ENCODE results near the gene CTAGE1. TPM values are rescaled to one million over a fixed set of nuclear protein-coding genes. Genes with fewer than 3 reads are reported as not detected.

The CTAGE1 gene
- polyA plus RNA-seq, 10 donors, result not detected

GRCh38 chr18:22391407-22392345 is 26.0 kb downstream of the CTAGE1 start:
- peak in 2 of 3 donors; percentile 10 to 69 for DNase-seq

- DNase-seq, result no peak
Measured at GRCh38 chr18:22387787-22388186, 29.9 kb downstream of the CTAGE1 start.

- DNase-seq, result no peak
Measured at GRCh38 chr18:22387364-22387763, 30.4 kb downstream of the CTAGE1 start.

GRCh38 chr18:22385718-22386117 is 32.0 kb downstream of the CTAGE1 start:
- DNase-seq, result peak in 2 of 3 donors; percentile 11 to 86

- DNase-seq, result no peak
Measured at GRCh38 chr18:22378672-22379282, 38.9 kb downstream of the CTAGE1 start.

GRCh38 chr18:22377769-22378168 is 39.9 kb downstream of the CTAGE1 start:
- DNase-seq, result no peak

GRCh38 chr18:22370414-22370813 is 47.3 kb downstream of the CTAGE1 start:
- DNase-seq, result no peak

GRCh38 chr18:22368021-22368420 is 49.7 kb downstream of the CTAGE1 start:
- no peak for DNase-seq

GRCh38 chr18:22367303-22367702 is 50.4 kb downstream of the CTAGE1 start:
- no peak for DNase-seq

- DNase-seq, result no peak
Measured at GRCh38 chr18:22363867-22364463, 53.8 kb downstream of the CTAGE1 start.

Other genes starting within 250 kb of the CTAGE1 start
- 1 to 10 TPM; 1.1 to 2.1 (median 1.4) TPM for gene GATA6, start 248.3 kb downstream of the CTAGE1 start, polyA plus RNA-seq (ENCODE audit: insufficient read length in 10 of 10)

Measured in muscle of back (tissue), 11 donors.